Measurements from ENCODE around the gene CDHR5. TPM values are rescaled to one million over a fixed set of nuclear protein-coding genes. Genes with fewer than 3 reads are reported as not detected.

The CDHR5 gene
- total RNA-seq, 1 experiment from 2014 or later = not detected

- POLR2A ChIA-PET (ENCODE audit: low non-redundant PET) = no interaction called here
- no peaks in the 10 kb centered on the region for H3K36me3 ChIP-seq (ENCODE audit: insufficient read depth, low read length, poor library complexity, severe bottlenecking)
- no peak for TF ChIP-seq EZH2 (IDR thresholded peaks at IDR 0.05; ENCODE audit: borderline replicate concordance, low read depth, low read length, poor library complexity, severe bottlenecking)
- no peak for TF ChIP-seq CTCF (conservative IDR thresholded peaks at IDR 0.05; ENCODE audit: low read depth, low read length)
- no peaks in the 10 kb centered on the region for H3K27me3 ChIP-seq (replicated peaks; ENCODE audit: insufficient read depth, low read depth, low read length, poor library complexity)
- CTCF ChIA-PET = no interaction called here
- BruUV-seq (replicated peaks) = no TSS peak
- DNase-seq (ENCODE audit: low spot score) = no peak
- no peak overlapping the region for H3K27ac ChIP-seq (ENCODE audit: low read depth, low read length, poor library complexity, severe bottlenecking)
- H3K4me1 ChIP-seq (ENCODE audit: insufficient read depth, low read length, poor library complexity, severe bottlenecking) = peaks cover 15% of the 10 kb centered on the region
- no peak overlapping the region for H3K4me3 ChIP-seq (ENCODE audit: low read depth, low read length, poor library complexity, severe bottlenecking)
- intact Hi-C loops (cut with micrococcal nuclease; ENCODE audit: unreplicated experiment) = no loop called here
- H3K9me3 ChIP-seq (ENCODE audit: low read depth, low read length, poor library complexity, severe bottlenecking) = no peaks in the 10 kb centered on the region
Measured at GRCh38 chr11:573146-573759, 51.5 kb downstream of the CDHR5 start.

- no peaks in the 10 kb centered on the region for H3K36me3 ChIP-seq (ENCODE audit: insufficient read depth, low read length, poor library complexity, severe bottlenecking)
- ChIA-PET POLR2A (ENCODE audit: low non-redundant PET) (interaction anchor here (0.6 to 0.7 kb wide), 2 partner anchors 21 to 71 kb away, joined by 4 to 5 read pairs; no protein-coding TSS in a partner anchor), CTCF (no interaction called here)
- H3K9me3 ChIP-seq (ENCODE audit: low read depth, low read length, poor library complexity, severe bottlenecking) = no peaks in the 10 kb centered on the region
- no peak overlapping the region for H3K4me3 ChIP-seq (ENCODE audit: low read depth, low read length, poor library complexity, severe bottlenecking)
- H3K4me1 ChIP-seq (ENCODE audit: insufficient read depth, low read length, poor library complexity, severe bottlenecking) = peaks cover 8% of the 10 kb centered on the region
- no TSS peak for BruUV-seq (replicated peaks)
- no peak for TF ChIP-seq CTCF (conservative IDR thresholded peaks at IDR 0.05; ENCODE audit: low read depth, low read length)
- intact Hi-C loops (cut with micrococcal nuclease; ENCODE audit: unreplicated experiment) = no loop called here
- H3K27me3 ChIP-seq (replicated peaks; ENCODE audit: insufficient read depth, low read depth, low read length, poor library complexity) = no peaks in the 10 kb centered on the region
- H3K27ac ChIP-seq (ENCODE audit: low read depth, low read length, poor library complexity, severe bottlenecking) = no peak overlapping the region
- DNase-seq (ENCODE audit: low spot score) = no peak
Measured at GRCh38 chr11:571802-572185, 53.0 kb downstream of the CDHR5 start.

GRCh38 chr11:569158-569885 lies 55.4 kb downstream of the CDHR5 start:
- TF ChIP-seq CTCF (conservative IDR thresholded peaks at IDR 0.05; ENCODE audit: low read depth, low read length) = no peak
- no peak for TF ChIP-seq EZH2 (IDR thresholded peaks at IDR 0.05; ENCODE audit: borderline replicate concordance, low read depth, low read length, poor library complexity, severe bottlenecking)
- ChIA-PET CTCF (interaction anchor here (0.6 kb wide), 1 partner anchor 219 kb away, joined by 3 read pairs; no protein-coding TSS in a partner anchor), POLR2A (ENCODE audit: low non-redundant PET) (no interaction called here)
- Histone ChIP-seq H3K9me3 (ENCODE audit: low read depth, low read length, poor library complexity, severe bottlenecking) (no peaks in the 10 kb centered on the region), H3K36me3 (ENCODE audit: insufficient read depth, low read length, poor library complexity, severe bottlenecking) (no peaks in the 10 kb centered on the region), H3K4me3 (ENCODE audit: low read depth, low read length, poor library complexity, severe bottlenecking) (peak overlapping the region; percentile 64), H3K4me1 (ENCODE audit: insufficient read depth, low read length, poor library complexity, severe bottlenecking) (no peaks in the 10 kb centered on the region), H3K27ac (ENCODE audit: low read depth, low read length, poor library complexity, severe bottlenecking) (peak overlapping the region; percentile 88), H3K27me3 (replicated peaks; ENCODE audit: insufficient read depth, low read depth, low read length, poor library complexity) (no peaks in the 10 kb centered on the region)
- intact Hi-C loops (cut with micrococcal nuclease; ENCODE audit: unreplicated experiment) = no loop called here
- no peak for DNase-seq (ENCODE audit: low spot score)
- BruUV-seq (replicated peaks) = no TSS peak
